Esophagus muscularis mucosa (tissue), 4 donors: ENCODE results near the gene KCNG4. TPM values are rescaled to one million over a fixed set of nuclear protein-coding genes. Genes with fewer than 3 reads are reported as not detected.

Source experiments
- DNase-seq: peaks from one replicate; pipeline ENCODE4 v3.0.0-alpha.2; 2017; ENCODE audit errors: extremely low spot score
- H3K27ac ChIP-seq, 4 donors: fragments of 200-600 bp; sonication (generic); replicated peaks in 1 of 4; 1 replicate in 3 of 4; 2 replicates in 1 of 4; pipeline ENCODE4 v1.5.1; 2016 to 2019; ENCODE audit warnings: mild to moderate bottlenecking in 1 of 4
- H3K27me3 ChIP-seq, 4 donors: fragments of 200-600 bp; sonication (generic); one replicate each; pipeline versions ENCODE4 v1.5.1 to v1.6.0; 2016 to 2019
- H3K36me3 ChIP-seq, 4 donors: fragments of 200-600 bp; sonication (generic); one replicate each; pipeline ENCODE4 v1.5.1; 2016 to 2019
- H3K4me1 ChIP-seq, 4 donors: fragments of 200-600 bp; sonication (generic); one replicate each; pipeline ENCODE4 v1.5.1; 2016 to 2019
- H3K4me3 ChIP-seq, 4 donors: fragments of 200-600 bp; sonication (generic); 1 replicate in 2 of 4; 2 replicates in 2 of 4; pipeline ENCODE4 v1.5.1; 2016 to 2019; ENCODE audit warnings: mild to moderate bottlenecking in 4 of 4, moderate library complexity in 1 of 4
- H3K9me3 ChIP-seq, 4 donors: fragments of 200-600 bp; sonication (generic); 1 replicate in 3 of 4; 2 replicates in 1 of 4; pipeline ENCODE4 v1.5.1; 2016 to 2019
- EP300 ChIP-seq: sonication (generic); formaldehyde crosslinking; IDR thresholded peaks from one replicate; pipeline ENCODE4 v1.6.1; 2017; ENCODE audit warnings: antibody characterized with exemption
- POLR2A ChIP-seq: fragments of 450-650 bp; IDR thresholded peaks from one replicate; pipeline ENCODE4 v1.6.1; 2017; ENCODE audit warnings: antibody characterized with exemption, moderate library complexity, mild to moderate bottlenecking, low read depth
- POLR2AphosphoS5 ChIP-seq, 2 donors: sonication (generic); formaldehyde crosslinking; IDR thresholded peaks; one replicate each; pipeline ENCODE4 v1.6.1; 2017; ENCODE audit warnings: antibody characterized with exemption in 2 of 2
- WGBS: methylation state at CpG from one replicate; pipeline ENCODE4 v1.1.5; 2018; 5-methylcytosine and 5-hydroxymethylcytosine counted together
- intact Hi-C: fragments of 100-400 bp; cut with DNase I; formaldehyde crosslinking; loops from one replicate; pipeline ENCODE4 v1.15.1; 2023
- small RNA-seq, 3 donors: library from RNA; depleted of rRNA; stranded (forward); fragments of <200 nt; gene quantifications; one replicate each; pipeline ENCODE3, GENCODE V24; 2016
- total RNA-seq, 4 donors: library from RNA; depleted of rRNA; stranded (reverse); fragments of >200 nt; gene quantifications; one replicate each; pipeline versions ENCODE4 v1.1.0 to v1.2.1, GENCODE V29; 2016
- TF ChIP-seq, protein P1 (sequence below), 3 experiments: fragments of 200-600 bp in 2 of 3; fragments of 450-650 bp in 1 of 3; sonication (generic) in 2 of 3; IDR thresholded peaks; one replicate each; pipeline ENCODE4 v1.5.1; 2017 to 2019; ENCODE audit warnings: antibody characterized with exemption in 3 of 3, mild to moderate bottlenecking in 2 of 3, moderate library complexity in 1 of 3

KCNG4 gene
- total RNA-seq, 4 donors from 2014 or later: not detected

DNA sequence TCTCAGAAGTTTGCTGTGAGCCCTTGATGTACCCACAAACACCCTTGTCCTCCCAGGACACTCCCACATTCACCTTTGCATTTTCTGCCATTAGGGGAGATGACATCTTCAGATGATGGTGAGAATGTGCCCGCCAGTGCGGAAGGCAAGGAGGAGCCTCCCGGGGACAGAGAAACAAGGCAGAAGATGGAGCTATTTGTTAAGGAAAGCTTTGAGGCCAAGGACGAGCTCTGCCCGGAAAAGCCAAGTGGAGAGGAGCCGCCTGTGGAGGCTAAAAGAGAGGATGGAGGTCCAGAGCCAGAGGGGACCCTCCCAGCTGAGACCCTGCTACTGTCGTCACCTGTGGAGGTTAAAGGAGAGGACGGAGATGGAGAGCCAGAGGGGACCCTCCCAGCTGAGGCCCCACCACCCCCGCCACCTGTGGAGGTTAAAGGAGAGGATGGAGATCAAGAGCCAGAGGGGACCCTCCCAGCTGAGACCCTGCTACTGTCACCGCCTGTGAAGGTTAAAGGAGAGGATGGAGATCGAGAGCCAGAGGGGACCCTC lies 70.0 kb downstream of the KCNG4 start:
- no peaks in the 10 kb centered on the region for H3K9me3 ChIP-seq
- H3K4me1 ChIP-seq: peaks cover 0 to 2% (median 0%) of the 10 kb centered on the region in 4 donors
- intact Hi-C loops: no loop called here
- 69% methylated on average over 10 of the region's 11 CpGs for WGBS
- no peak for DNase-seq
- H3K27ac ChIP-seq: no peak overlapping the region
- no peak overlapping the region for H3K4me3 ChIP-seq
- no peak for TF ChIP-seq POLR2A
- TF ChIP-seq, protein P1, sequence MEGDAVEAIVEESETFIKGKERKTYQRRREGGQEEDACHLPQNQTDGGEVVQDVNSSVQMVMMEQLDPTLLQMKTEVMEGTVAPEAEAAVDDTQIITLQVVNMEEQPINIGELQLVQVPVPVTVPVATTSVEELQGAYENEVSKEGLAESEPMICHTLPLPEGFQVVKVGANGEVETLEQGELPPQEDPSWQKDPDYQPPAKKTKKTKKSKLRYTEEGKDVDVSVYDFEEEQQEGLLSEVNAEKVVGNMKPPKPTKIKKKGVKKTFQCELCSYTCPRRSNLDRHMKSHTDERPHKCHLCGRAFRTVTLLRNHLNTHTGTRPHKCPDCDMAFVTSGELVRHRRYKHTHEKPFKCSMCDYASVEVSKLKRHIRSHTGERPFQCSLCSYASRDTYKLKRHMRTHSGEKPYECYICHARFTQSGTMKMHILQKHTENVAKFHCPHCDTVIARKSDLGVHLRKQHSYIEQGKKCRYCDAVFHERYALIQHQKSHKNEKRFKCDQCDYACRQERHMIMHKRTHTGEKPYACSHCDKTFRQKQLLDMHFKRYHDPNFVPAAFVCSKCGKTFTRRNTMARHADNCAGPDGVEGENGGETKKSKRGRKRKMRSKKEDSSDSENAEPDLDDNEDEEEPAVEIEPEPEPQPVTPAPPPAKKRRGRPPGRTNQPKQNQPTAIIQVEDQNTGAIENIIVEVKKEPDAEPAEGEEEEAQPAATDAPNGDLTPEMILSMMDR (IDR thresholded peaks at IDR 0.05): no peak
- TF ChIP-seq POLR2AphosphoS5 (IDR thresholded peaks at IDR 0.05): no peak
- no peak for TF ChIP-seq EP300
- H3K27me3 ChIP-seq: peaks cover 0 to 24% (median 0%) of the 10 kb centered on the region in 4 donors
- H3K36me3 ChIP-seq: no peaks in the 10 kb centered on the region

Small RNA genes lying within 50 kb of the gene (small RNA-seq; reads per million reads assigned to genes)
- gene RNA5SP433: 0 reads per million in 3 donors

Other genes starting within 250 kb of the KCNG4 start
- not detected for gene SLC38A8, start 197.2 kb downstream of the KCNG4 start, total RNA-seq
- gene MBTPS1, start 123.1 kb downstream of the KCNG4 start, total RNA-seq: 10 to 100 TPM; 72.4 to 86.6 (median 82.6) TPM
- 10 to 100 TPM in 3 of 4 donors, 1 to 10 TPM in 1; 7.1 to 14.6 (median 11.4) TPM for gene HSDL1, start 94.8 kb downstream of the KCNG4 start, total RNA-seq
- gene DNAAF1, start 94.7 kb downstream of the KCNG4 start, total RNA-seq: under 1 TPM in 2 of 4 donors, not detected in 2; 0.66 to 0.78 TPM
- 10 to 100 TPM; 15.6 to 39.6 (median 21.8) TPM for gene TAF1C, start 53.0 kb downstream of the KCNG4 start, total RNA-seq
- gene ADAD2, start 48.9 kb downstream of the KCNG4 start, total RNA-seq: under 1 TPM in 3 of 4 donors, not detected in 1; 0.42 to 0.83 (median 0.80) TPM
- gene WFDC1, start 54.9 kb upstream of the KCNG4 start, total RNA-seq: 10 to 100 TPM in 2 of 4 donors, 1 to 10 TPM in 2; 4.6 to 29.9 (median 15.6) TPM
- under 1 TPM in 1 of 4 donors, not detected in 3; 0.86 TPM for gene ATP2C2, start 128.5 kb upstream of the KCNG4 start, total RNA-seq